PC-9 (cell line): ENCODE measurements around the gene CALM3. TPM values are rescaled to one million over a fixed set of nuclear protein-coding genes. Genes with fewer than 3 reads are reported as not detected.

Source experiments
- BruUV-seq: library from RNA; stranded (reverse); fragments of 400-500 nt; replicated peaks from 2 replicates; lab custom pipeline; 2021; lab: Mats Ljungman, UMichigan
- CTCF ChIA-PET: fragments of 300-600 bp; sonication (Branson Sonifier 250); formaldehyde crosslinking; loops from one replicate; lab custom pipeline; 2022; ENCODE audit warnings: antibody characterized with exemption; lab: Charles Lee
- POLR2A ChIA-PET: fragments of 300-600 bp; sonication (Branson Sonifier 250); formaldehyde crosslinking; loops from one replicate; lab custom pipeline; 2022; ENCODE audit warnings: antibody characterized with exemption; ENCODE audit not compliant: unreplicated experiment; lab: Charles Lee
- DNase-seq, 2 experiments: peaks; one replicate each; pipeline versions ENCODE4 v3.0.0 to v3.0.0-alpha.2; 2015 to 2022; ENCODE audit warnings: mixed read lengths in 1 of 2
- H2AFZ ChIP-seq: fragments of 200-600 bp; sonication (generic); 2 replicates; pipeline ENCODE4 v1.8.1; 2017; ENCODE audit warnings: antibody characterized with exemption
- H3F3A ChIP-seq: fragments of 200-600 bp; sonication (generic); 2 replicates; pipeline ENCODE4 v1.8.1; 2017; ENCODE audit warnings: antibody characterized with exemption, mild to moderate bottlenecking, low read depth; ENCODE audit not compliant: insufficient read depth
- H3K27ac ChIP-seq: fragments of 200-600 bp; sonication (generic); 2 replicates; pipeline ENCODE4 v1.6.1; 2016; ENCODE audit warnings: mixed run types
- H3K27me3 ChIP-seq: fragments of 200-600 bp; sonication (generic); 2 replicates; pipeline ENCODE4 v1.6.1; 2016; ENCODE audit warnings: low read depth, mixed run types; ENCODE audit not compliant: insufficient read depth
- H3K36me3 ChIP-seq: fragments of 200-600 bp; sonication (generic); 2 replicates; pipeline ENCODE4 v1.6.1; 2016; ENCODE audit warnings: low read depth, mixed run types
- H3K4me1 ChIP-seq: fragments of 200-600 bp; sonication (generic); replicated peaks from 2 replicates; pipeline ENCODE4 v1.6.1; 2016; ENCODE audit warnings: mixed run types; ENCODE audit not compliant: insufficient read depth
- H3K4me2 ChIP-seq: fragments of 200-600 bp; sonication (generic); 2 replicates; pipeline ENCODE4 v1.6.1; 2017; ENCODE audit warnings: mixed run types
- H3K4me3 ChIP-seq: fragments of 200-600 bp; sonication (generic); 2 replicates; pipeline ENCODE4 v1.6.1; 2016; ENCODE audit warnings: mixed run types
- H3K79me2 ChIP-seq: fragments of 200-600 bp; sonication (generic); 2 replicates; pipeline ENCODE4 v1.6.1; 2017; ENCODE audit warnings: low read depth, mixed run types
- H3K9me2 ChIP-seq: fragments of 200-600 bp; sonication (generic); 2 replicates; pipeline ENCODE4 v1.8.1; 2017; ENCODE audit warnings: mild to moderate bottlenecking; ENCODE audit not compliant: insufficient read depth
- H3K9me3 ChIP-seq: fragments of 200-600 bp; sonication (generic); 2 replicates; pipeline ENCODE4 v1.8.1; 2016; ENCODE audit warnings: low read depth; ENCODE audit not compliant: insufficient read depth
- H4K20me1 ChIP-seq: fragments of 200-600 bp; sonication (generic); 2 replicates; pipeline ENCODE4 v1.8.1; 2017; ENCODE audit not compliant: insufficient read depth
- EZH2 ChIP-seq: fragments of 200-600 bp; sonication (generic); IDR thresholded peaks from 2 replicates; pipeline ENCODE4 v1.8.0; 2017; ENCODE audit warnings: antibody characterized with exemption, low read depth
- intact Hi-C: fragments of 100-400 bp; cut with micrococcal nuclease; formaldehyde crosslinking; loops from one replicate; pipeline ENCODE4 v1.10.0; 2022; ENCODE audit not compliant: unreplicated experiment
- total RNA-seq: library from RNA; stranded (reverse); gene quantifications from 2 replicates; pipeline ENCODE4 v1.2.3, GENCODE V29; 2021
- TF ChIP-seq, protein P1 (sequence below): fragments of 200-600 bp; sonication (generic); conservative IDR thresholded peaks from 2 replicates; pipeline ENCODE4 v1.6.1; 2017; ENCODE audit warnings: mixed run types, antibody characterized with exemption, mild to moderate bottlenecking, moderate library complexity

CALM3 gene
- total RNA-seq, 1 experiment from 2014 or later: 239 TPM

DNA sequence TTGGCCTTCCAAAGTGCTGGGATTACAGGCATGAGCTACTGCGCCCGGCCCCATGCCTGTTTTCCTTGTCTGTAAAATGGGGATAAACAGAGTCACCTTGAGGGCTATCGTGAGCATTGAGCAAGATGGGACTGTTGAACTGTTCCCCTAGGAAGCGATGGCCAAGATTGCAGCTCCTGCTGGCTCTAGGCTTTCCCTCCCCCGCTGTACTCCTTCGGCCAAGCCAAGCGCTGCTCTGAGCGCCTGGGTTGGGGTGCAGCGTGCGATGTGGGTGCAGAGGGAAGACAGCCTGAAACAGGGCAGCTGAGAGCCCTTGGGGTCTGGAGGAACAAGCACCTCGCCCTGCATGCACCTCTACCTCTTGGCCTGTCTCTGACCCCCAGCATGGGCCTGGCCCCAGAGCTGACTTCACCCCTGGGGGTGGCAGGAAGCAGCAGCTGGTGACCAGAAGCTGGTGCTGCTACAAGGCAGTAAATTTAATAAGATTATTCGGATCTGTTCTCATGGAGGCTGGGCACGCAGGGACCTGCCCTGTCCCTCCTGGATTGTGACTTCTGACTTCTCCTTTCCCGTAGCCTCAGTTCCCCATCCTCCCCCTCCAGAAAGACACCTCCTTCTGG, 29.6 kb downstream of the CALM3 start:
- peaks cover 8% of the 10 kb centered on the region for H3K4me1 ChIP-seq
- no peaks in the 10 kb centered on the region for H3K9me2 ChIP-seq
- no peak overlapping the region for H3K27ac ChIP-seq
- peaks cover 41% of the 10 kb centered on the region for H3K27me3 ChIP-seq
- no peaks in the 10 kb centered on the region for H3K79me2 ChIP-seq
- H2AFZ ChIP-seq: no peak overlapping the region
- no peaks in the 10 kb centered on the region; the same call in 1 of the 2 replicates for H3F3A ChIP-seq
- H4K20me1 ChIP-seq: no peaks in the 10 kb centered on the region
- H3K9me3 ChIP-seq: no peaks in the 10 kb centered on the region
- H3K36me3 ChIP-seq: no peaks in the 10 kb centered on the region
- DNase-seq: no peak
- no peak overlapping the region for H3K4me2 ChIP-seq
- TF ChIP-seq, protein P1, sequence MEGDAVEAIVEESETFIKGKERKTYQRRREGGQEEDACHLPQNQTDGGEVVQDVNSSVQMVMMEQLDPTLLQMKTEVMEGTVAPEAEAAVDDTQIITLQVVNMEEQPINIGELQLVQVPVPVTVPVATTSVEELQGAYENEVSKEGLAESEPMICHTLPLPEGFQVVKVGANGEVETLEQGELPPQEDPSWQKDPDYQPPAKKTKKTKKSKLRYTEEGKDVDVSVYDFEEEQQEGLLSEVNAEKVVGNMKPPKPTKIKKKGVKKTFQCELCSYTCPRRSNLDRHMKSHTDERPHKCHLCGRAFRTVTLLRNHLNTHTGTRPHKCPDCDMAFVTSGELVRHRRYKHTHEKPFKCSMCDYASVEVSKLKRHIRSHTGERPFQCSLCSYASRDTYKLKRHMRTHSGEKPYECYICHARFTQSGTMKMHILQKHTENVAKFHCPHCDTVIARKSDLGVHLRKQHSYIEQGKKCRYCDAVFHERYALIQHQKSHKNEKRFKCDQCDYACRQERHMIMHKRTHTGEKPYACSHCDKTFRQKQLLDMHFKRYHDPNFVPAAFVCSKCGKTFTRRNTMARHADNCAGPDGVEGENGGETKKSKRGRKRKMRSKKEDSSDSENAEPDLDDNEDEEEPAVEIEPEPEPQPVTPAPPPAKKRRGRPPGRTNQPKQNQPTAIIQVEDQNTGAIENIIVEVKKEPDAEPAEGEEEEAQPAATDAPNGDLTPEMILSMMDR: no peak
- no peak for TF ChIP-seq EZH2
- intact Hi-C loops: no loop called here
- no TSS peak for BruUV-seq
- ChIA-PET POLR2A (no interaction called here), CTCF (interaction anchor here (1.0 kb wide), 2 partner anchors 20 to 30 kb away, joined by 3 to 5 read pairs; partner anchors contain the start of gene DACT3)
- H3K4me3 ChIP-seq: no peak overlapping the region

DNA sequence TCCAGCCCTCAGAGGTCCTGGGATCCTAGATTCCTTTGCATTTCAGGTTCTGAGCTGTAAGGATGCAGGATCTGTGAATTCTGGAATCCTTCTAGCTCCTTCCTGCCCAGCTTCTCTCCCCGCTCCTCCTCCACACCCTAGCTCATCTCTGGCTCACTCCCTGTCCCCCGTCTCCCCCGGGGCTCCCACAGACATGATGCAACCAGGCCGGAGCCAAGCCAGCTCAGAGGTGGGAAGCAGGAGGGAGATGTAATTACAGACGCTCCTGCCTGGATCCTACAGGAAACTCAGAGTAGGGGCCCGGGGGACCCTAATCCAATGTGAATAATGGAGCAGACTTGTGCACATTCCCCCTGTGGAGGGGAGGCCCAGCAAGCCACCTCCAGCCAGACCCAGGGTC, 30.4 kb downstream of the CALM3 start:
- Histone ChIP-seq H2AFZ (no peak overlapping the region), H3K4me2 (no peak overlapping the region), H3K36me3 (no peaks in the 10 kb centered on the region)

DNA sequence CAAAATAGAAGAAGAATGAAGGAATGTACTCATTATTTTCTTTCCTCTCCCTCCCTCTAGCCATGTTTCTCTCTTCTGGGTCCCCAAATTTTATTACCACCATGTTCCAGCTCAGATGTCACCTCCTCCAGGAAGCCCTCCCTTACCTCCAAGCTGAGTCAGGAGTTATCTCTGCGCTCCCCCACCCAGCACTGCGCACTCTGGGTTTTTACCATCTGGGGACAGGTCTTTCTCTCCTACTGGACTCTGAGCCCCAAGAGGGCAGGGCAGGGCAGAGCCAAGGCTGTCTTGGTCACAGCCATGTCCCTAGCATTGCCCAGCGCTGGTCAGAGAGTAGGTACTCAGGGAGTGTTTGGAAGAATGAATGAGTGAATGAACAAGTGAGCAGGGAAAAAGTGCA, 32.0 kb downstream of the CALM3 start:
- H3K79me2 ChIP-seq: no peaks in the 10 kb centered on the region
- H3K4me2 ChIP-seq: peak overlapping the region; percentile 93
- BruUV-seq: no TSS peak
- H3K4me1 ChIP-seq: peaks cover 8% of the 10 kb centered on the region
- H3K9me3 ChIP-seq: no peaks in the 10 kb centered on the region
- H4K20me1 ChIP-seq: no peaks in the 10 kb centered on the region
- H3K36me3 ChIP-seq: no peaks in the 10 kb centered on the region
- TF ChIP-seq, protein P1: no peak
- no peak for TF ChIP-seq EZH2
- intact Hi-C loops: no loop called here
- peaks cover 64% of the 10 kb centered on the region for H3K27me3 ChIP-seq
- ChIA-PET CTCF (interaction anchor here (0.5 kb wide), 1 partner anchor 11 kb away, joined by 9 read pairs; no protein-coding TSS in a partner anchor), POLR2A (no interaction called here)
- H3F3A ChIP-seq: no peaks in the 10 kb centered on the region; the same call in 1 of the 2 replicates
- DNase-seq: no peak
- no peak overlapping the region for H3K27ac ChIP-seq
- no peaks in the 10 kb centered on the region for H3K9me2 ChIP-seq
- H2AFZ ChIP-seq: no peak overlapping the region
- no peak overlapping the region; the same call in 1 of the 2 replicates for H3K4me3 ChIP-seq

More for the DNA sequence above, 30.4 kb downstream of the CALM3 start:
- TF ChIP-seq EZH2: no peak
- TF ChIP-seq, protein P1: no peak
- Histone ChIP-seq H3F3A (no peaks in the 10 kb centered on the region; the same call in 1 of the 2 replicates), H3K9me3 (no peaks in the 10 kb centered on the region), H3K27ac (no peak overlapping the region), H3K79me2 (no peaks in the 10 kb centered on the region), H3K4me1 (peaks cover 8% of the 10 kb centered on the region), H3K9me2 (no peaks in the 10 kb centered on the region), H3K27me3 (peaks cover 49% of the 10 kb centered on the region), H3K4me3 (no peak overlapping the region), H4K20me1 (no peaks in the 10 kb centered on the region)
- CTCF ChIA-PET: interaction anchor here (0.5 to 1.0 kb wide), 3 partner anchors 27 to 50 kb away, joined by 3 to 4 read pairs (median 3); partner anchors contain the start of gene DACT3
- POLR2A ChIA-PET: no interaction called here
- intact Hi-C loops: no loop called here
- BruUV-seq: no TSS peak
- no peak for DNase-seq
